Measurements from ENCODE around the gene COX6A2.
A peak's percentile ranks its signal among the peaks of the same experiment; 100 is the strongest.

The COX6A2 gene

GRCh38 chr16:31386157-31386984 is 41.8 kb downstream of the COX6A2 start:
- no peaks in the 10 kb centered on the region for H3K36me3 ChIP-seq (replicated peaks)
- H3K27ac ChIP-seq = no peak overlapping the region
- no peaks in the 10 kb centered on the region for H3K27me3 ChIP-seq (replicated peaks)
- DNase-seq = peak; percentile 42
- H3K4me3 ChIP-seq (ENCODE audit: low read depth, low read length) = no peak overlapping the region
- in situ Hi-C loops (cut with HindIII; ENCODE audit: low pct_ligation_motif_present, low sequenced_read_pairs) = no loop called here
- TF ChIP-seq, protein P1, sequence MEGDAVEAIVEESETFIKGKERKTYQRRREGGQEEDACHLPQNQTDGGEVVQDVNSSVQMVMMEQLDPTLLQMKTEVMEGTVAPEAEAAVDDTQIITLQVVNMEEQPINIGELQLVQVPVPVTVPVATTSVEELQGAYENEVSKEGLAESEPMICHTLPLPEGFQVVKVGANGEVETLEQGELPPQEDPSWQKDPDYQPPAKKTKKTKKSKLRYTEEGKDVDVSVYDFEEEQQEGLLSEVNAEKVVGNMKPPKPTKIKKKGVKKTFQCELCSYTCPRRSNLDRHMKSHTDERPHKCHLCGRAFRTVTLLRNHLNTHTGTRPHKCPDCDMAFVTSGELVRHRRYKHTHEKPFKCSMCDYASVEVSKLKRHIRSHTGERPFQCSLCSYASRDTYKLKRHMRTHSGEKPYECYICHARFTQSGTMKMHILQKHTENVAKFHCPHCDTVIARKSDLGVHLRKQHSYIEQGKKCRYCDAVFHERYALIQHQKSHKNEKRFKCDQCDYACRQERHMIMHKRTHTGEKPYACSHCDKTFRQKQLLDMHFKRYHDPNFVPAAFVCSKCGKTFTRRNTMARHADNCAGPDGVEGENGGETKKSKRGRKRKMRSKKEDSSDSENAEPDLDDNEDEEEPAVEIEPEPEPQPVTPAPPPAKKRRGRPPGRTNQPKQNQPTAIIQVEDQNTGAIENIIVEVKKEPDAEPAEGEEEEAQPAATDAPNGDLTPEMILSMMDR (IDR thresholded peaks at IDR 0.05; ENCODE audit: low read depth, low read length, missing control alignments) = no peak

GRCh38 chr16:31385680-31386079 is 42.5 kb downstream of the COX6A2 start:
- H3K36me3 ChIP-seq (replicated peaks) = no peaks in the 10 kb centered on the region
- TF ChIP-seq, protein P1 (IDR thresholded peaks at IDR 0.05; ENCODE audit: low read depth, low read length, missing control alignments) = no peak
- no peaks in the 10 kb centered on the region for H3K27me3 ChIP-seq (replicated peaks)
- H3K4me3 ChIP-seq (ENCODE audit: low read depth, low read length) = no peak overlapping the region
- no peak for DNase-seq
- H3K27ac ChIP-seq = no peak overlapping the region
- in situ Hi-C loops (cut with HindIII; ENCODE audit: low pct_ligation_motif_present, low sequenced_read_pairs) = no loop called here

DNA sequence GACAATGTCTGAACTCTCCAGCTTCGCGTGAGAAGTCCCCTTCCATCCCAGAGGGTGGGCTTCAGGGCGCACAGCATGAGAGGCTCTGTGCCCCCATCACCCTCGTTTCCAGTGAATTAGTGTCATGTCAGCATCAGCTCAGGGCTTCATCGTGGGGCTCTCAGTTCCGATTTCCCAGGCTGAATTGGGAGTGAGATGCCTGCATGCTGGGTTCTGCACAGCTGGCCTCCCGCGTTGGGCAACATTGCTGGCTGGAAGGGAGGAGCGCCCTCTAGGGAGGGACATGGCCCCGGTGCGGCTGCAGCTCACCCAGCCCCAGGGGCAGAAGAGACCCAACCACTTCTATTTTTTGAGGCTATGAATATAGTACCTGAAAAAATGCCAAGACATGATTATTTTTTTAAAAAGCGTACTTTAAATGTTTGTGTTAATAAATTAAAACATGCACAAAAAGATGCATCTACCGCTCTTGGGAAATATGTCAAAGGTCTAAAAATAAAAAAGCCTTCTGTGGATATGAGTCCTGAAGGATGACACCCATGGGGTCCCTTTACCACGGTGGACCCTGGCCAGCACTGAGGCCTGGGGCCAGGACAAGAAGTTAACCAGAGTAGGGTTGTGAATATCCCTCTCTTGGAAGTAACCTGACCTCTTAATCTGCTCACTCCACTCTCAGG is 45.5 kb downstream of the COX6A2 start:
- no peak overlapping the region for H3K27ac ChIP-seq
- TF ChIP-seq, protein P1 (IDR thresholded peaks at IDR 0.05; ENCODE audit: low read depth, low read length, missing control alignments) = peak; percentile 68
- no peaks in the 10 kb centered on the region for H3K27me3 ChIP-seq (replicated peaks)
- no peak overlapping the region for H3K4me3 ChIP-seq (ENCODE audit: low read depth, low read length)
- in situ Hi-C loops (cut with HindIII; ENCODE audit: low pct_ligation_motif_present, low sequenced_read_pairs) = no loop called here
- DNase-seq = peak; percentile 31
- H3K36me3 ChIP-seq (replicated peaks) = no peaks in the 10 kb centered on the region

DNA sequence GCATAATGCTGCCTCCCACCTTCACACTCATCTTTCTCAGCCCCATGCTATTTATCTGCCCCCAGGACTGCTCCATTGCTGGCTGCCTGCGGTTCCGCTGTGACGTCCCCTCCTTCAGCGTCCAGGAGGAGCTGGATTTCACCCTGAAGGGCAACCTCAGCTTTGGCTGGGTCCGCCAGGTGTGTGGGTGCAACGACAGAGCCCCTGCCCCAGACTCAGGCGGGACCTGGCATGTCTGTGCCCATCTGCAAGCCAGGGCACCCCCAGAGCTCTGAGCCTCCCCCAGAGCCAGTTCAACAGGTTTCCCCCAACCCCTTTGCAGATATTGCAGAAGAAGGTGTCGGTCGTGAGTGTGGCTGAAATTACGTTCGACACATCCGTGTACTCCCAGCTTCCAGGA is 48.0 kb downstream of the COX6A2 start:
- Histone ChIP-seq H3K36me3 (replicated peaks) (no peaks in the 10 kb centered on the region), H3K27me3 (replicated peaks) (no peaks in the 10 kb centered on the region), H3K27ac (no peak overlapping the region), H3K4me3 (ENCODE audit: low read depth, low read length) (no peak overlapping the region)
- in situ Hi-C loops (cut with HindIII; ENCODE audit: low pct_ligation_motif_present, low sequenced_read_pairs) = no loop called here
- DNase-seq = no peak
- TF ChIP-seq, protein P1 (IDR thresholded peaks at IDR 0.05; ENCODE audit: low read depth, low read length, missing control alignments) = no peak
